ENCODE measurements around the gene IL36B.

Gene IL36B

GRCh38 chr2:113075030-113075429, 22.4 kb upstream of the IL36B start:
- no peak for DNase-seq

- no peak for DNase-seq
These were observed 20.7 kb upstream of the IL36B start for GRCh38 chr2:113073325-113073834.

DNA sequence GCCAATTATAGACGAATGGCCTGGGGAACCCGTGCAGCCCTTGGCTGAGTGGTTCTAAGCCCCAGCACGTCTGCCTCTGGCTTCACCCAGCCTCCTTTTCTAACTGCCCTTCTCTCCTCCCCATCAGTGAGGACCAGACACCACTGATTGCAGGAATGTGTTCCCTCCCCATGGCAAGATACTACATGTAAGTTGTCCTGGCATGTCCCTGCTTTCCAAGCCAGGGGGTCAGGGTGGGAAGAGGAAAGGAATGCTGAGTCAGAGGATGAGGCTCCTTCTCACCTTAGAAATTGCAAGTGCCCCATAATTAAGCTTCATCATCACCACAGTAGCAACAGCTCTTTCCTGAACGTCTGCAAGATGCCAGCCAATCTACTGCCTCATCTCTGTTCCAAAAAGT, 19.9 kb upstream of the IL36B start:
- no peak for DNase-seq

DNA sequence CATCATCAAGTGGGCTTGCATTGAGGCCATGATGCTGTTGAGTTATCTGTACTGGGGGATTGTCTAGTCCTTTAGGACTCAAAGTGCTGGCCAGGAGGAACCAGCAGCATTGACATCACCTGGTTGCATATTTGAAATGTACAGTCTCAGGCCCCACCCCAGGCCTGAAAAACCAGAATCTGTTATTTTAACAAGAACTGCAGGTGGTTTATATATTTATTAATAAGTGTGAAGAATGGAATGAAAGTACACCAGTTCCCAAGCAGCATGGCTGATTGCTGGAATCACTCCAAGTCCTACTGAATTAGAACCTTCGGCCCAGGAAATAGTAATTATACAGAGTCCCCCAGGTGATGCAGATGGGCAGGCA, 17.9 kb upstream of the IL36B start:
- DNase-seq = no peak

DNA sequence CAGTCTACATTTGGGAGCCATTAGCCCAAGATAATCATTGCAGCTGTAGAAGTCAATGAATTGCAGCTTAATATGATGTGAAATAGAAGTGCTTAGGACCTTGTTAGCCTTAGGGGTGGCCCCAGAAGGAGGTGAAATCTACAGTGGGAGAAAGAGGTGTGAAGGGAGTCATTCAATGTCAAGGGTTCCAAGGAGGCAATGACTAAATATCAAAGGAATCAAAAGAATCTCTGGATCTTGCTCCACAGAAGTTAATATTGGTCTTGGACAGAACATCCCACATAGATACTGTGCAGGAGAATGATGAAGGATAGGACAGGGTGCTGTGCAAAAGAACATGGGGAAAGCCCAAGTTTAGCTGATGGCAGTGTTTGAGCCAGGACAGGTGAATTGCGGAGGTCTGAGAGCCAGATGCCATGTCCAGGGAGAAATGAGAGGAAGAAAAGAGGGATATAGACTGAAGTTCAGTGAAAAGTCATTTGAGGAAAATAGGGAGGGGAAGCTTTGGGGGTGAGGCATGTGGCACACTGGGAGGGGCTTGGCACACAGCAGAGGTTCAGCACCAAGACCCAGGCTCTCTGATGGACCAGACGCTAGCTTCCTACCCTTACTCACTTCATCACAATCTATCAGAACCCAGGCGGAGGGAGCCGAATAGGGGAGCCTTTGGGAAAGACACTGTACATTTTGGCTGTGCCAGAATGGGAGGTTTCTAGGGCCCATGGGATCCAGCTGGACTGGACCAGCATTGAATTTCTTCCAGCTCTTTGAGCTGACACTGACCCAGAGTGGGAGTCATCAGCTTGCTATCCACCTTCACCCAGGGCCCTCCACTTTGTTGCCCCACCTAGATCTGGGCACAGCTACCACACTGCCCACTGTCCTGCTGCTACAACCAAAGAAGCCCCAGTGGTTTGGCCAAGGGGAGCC, 17.3 kb upstream of the IL36B start:
- DNase-seq = no peak

DNA sequence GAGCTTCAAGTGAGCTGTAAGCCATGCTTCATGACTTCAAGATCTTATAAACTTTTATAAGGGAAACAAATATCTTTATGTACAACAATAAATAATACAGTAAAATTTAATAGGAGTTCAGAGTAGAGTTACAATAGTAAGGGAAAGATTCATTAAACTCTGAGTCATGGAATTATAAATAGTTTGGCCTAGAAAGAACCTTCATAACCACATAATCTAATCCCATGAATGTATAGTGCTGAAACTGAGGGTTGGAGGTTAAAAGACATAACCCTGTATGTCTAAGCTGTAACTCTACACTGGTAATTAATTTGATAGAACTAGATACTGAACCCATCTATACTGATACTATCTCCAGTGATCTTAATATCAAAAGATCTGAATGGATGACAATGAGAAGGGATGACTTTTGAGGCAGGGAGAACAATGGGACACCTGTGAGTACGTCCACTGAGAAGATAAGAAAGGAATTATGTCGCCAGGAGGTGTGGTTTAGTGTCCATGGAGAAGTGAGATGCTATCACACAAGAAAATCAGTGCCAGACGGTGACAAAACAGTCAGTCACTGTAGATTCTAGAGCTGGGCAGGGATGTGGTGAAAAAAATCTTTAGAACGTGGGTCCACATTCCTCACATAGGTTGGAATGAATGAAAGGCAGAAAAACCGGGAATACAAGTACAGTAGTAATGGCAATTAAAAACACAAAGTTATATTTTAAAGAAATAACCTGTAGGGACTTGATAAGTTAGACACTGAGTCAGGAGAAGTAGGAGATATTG, 16.2 kb upstream of the IL36B start:
- DNase-seq = no peak

- DNase-seq = no peak
These were observed 15.6 kb upstream of the IL36B start for GRCh38 chr2:113068249-113068648.

DNA sequence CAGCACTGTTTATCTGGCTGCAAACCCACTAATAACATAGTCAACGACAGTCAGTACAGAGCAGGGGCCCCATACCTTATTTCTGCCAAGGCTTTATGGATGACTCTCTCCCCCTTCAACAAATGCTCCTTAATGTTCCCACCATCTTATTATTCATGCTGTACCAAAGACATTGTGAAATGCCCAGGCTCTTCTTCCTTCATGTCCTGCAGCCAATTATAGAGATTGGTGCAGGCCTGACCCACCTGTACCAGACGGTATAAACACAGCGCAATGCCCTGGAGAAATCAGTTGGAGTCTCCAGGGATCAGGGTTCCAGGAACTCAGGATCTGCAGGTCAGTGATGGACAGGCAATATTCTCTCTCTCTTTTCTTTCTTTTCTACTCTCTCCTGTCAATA, 15.0 kb upstream of the IL36B start, which contains the start of gene IL1F10:
IL1F10 (plus strand) TSS at position 290 of the 400 bp plus-strand sequence. CDS start 4,769 bp downstream, outside the sequence.
- DNase-seq = no peak

DNA sequence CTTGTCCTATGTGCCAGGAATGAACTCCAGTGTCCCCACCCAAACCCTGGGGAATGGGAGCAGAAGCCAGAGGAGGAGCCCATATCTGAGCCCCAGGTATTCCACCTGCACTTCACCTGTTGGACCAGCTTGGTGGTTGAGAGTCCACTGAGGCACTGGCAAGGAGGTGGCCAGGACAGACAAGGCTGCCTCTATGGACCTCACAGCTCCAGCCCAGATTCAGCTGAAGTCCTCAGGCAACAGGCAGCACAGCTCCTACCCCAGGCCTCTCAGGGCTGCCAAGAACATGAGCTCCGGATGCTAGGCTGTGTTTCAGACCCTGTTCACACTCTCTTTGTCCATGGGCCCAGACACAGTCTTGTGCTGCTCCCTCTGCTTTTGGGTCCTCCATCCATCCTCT, 12.2 kb upstream of the IL36B start:
- no peak for DNase-seq

GRCh38 chr2:113064281-113064680, 11.6 kb upstream of the IL36B start:
- DNase-seq = no peak

DNA sequence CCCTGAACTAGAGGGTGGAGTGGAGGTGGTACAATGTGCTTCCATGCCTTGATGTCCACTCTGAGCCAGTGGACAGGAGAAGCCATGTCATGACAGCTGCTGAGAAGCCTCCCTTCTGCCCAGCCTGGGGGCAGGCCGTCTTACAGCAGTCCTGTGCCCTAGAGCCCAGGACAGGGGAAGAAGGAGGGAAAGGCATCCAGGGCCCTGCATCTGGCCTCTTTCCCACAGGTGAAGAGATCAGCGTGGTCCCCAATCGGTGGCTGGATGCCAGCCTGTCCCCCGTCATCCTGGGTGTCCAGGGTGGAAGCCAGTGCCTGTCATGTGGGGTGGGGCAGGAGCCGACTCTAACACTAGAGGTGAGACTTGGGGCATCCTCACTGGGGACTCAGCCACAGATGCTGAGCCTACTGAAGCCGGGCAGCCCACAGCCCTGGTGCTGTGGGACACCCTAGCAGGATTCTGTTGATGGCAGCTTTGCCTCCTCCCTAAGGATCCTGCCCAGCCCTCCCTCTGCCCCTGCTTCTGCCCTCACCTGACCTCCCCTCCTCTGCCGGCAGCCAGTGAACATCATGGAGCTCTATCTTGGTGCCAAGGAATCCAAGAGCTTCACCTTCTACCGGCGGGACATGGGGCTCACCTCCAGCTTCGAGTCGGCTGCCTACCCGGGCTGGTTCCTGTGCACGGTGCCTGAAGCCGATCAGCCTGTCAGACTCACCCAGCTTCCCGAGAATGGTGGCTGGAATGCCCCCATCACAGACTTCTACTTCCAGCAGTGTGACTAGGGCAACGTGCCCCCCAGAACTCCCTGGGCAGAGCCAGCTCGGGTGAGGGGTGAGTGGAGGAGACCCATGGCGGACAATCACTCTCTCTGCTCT, 9.5 kb upstream of the IL36B start:
- DNase-seq = no peak

DNA sequence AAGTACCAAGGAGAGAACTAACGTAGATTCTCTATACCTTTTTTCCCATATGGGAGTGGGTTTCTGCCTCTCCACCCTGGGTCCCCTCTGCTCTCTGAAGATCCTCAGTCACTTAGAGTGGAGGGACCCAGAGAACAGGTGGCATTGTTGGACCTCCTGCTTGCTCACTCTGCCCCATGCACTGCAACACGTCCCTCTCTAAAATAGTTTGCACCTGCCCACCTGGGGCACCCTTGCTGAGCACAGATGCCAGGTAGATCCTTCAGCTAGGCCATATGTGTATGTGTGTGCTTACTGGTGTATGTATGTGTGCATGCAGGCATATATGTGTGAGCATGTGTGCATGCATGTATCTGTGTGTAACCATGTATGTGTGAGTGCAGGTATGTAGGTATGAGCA, 8.6 kb upstream of the IL36B start:
- no peak for DNase-seq

GRCh38 chr2:113060796-113061195, 8.1 kb upstream of the IL36B start:
- DNase-seq = no peak

DNA sequence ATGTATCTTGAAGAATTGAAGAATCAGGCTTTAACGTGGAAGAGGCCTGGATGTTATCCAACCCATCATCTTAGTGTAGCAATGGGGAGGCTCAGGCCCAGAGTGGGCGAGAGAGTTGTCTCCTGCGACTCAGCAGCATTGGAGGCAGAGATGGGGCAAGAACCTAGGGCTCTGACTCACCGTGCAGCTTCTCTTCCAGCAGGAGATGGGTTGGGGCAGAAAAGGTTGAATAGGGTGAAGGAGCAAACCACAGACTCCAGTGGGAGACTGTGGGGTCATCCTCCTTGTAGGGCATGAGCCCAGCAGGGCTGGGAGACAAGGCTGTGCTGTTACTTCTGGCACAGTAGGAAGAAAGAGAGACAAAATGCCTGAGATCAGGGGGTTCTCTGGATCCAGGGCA, 7.7 kb upstream of the IL36B start:
- DNase-seq = no peak

DNA sequence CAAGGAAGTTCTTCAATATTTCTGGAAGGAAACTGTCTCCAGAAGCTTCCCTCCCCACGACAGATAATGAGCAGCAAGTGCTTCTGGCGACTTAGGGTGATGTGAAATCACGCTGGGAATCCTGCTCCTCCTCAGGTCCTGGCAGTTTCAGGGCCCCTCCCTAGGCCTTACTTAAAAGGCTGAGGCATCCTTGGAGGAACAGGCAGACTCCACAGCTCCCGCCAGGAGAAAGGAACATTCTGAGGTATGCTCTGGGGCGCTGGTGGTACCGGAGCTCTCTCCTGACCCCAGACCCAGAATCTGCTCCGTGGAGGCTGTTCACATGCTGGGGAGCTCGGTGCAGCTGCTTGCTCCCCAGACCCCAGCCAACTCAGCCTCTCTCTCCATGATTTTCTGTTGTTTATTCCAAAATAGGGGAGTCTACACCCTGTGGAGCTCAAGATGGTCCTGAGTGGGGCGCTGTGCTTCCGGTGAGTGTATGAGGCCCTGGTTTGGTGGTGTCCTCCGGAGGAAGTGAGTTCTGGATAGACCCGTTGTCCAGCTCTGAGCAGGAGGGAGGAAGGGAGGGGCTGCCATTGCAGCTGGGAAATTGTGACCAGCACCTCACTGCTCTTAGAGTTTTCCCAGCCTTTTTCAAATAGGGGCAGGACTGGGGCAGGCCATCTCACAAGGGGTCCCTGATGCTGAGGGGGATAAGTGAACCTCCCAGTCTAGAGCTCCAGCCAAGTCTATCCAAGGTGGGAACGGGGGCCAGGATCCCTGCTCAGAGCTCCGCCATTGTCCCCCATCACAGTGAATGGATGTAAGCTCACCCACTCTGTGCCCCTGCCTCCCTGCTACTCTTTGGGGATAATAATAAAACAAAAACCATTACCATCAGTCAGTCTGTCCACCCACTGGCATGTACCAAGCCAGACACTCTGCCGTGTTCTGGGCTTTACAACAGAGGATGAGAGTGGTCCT, 6.6 kb upstream of the IL36B start, which contains the start of gene IL36RN:
IL36RN (plus strand) TSS at position 201 of the 963 bp plus-strand sequence; CDS start at position 442, 241 bp downstream.
- DNase-seq = no peak

DNA sequence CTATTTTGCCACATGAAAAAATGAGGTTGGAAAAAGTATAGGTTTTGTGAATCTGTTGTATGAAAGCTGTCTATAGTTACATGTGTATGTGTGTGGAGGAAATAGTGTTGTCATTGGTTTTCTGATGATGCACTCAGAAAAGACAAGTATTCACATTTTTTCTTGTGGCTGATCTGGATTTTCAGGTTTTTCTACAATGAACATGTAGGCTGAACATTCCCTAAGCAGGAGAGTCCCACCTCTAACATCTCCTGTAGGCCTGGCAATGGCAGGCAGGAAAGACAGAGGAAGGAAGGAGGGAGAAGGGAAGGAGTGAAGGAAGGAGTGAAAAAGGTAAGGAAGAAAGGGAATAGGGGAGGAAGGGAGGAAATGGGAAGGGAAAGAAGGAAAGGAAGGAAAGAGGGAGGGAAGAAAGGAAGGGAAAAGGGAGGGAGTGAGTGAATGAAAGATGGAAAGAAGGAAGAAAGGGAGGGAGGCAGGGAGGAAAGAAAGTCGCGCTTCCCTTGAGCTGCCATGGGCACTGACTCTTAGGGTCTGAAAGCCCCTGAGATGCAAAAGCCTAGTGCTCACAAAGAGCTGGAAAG, 5.8 kb upstream of the IL36B start:
- DNase-seq = no peak

- no peak for DNase-seq
These were observed 4.5 kb upstream of the IL36B start for GRCh38 chr2:113057117-113057516.

DNA sequence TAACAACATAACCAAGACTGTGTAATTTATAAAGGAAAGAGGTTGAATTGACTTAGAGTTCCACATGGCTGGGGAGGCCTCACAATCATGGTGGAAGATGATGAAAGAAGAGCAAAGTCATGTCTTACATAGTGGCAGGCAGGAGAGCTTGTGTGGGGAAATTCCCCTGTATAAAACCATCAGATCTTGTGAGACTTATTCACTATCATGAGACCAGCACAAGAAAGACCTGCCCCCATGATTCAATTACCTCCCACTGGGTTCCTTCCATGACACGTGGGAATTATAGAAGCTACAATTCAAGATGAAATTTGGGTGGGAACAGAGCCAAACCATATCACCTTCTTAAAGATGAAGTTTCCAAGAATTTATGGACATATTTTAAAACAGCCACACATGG, 3.9 kb upstream of the IL36B start:
- no peak for DNase-seq

DNA sequence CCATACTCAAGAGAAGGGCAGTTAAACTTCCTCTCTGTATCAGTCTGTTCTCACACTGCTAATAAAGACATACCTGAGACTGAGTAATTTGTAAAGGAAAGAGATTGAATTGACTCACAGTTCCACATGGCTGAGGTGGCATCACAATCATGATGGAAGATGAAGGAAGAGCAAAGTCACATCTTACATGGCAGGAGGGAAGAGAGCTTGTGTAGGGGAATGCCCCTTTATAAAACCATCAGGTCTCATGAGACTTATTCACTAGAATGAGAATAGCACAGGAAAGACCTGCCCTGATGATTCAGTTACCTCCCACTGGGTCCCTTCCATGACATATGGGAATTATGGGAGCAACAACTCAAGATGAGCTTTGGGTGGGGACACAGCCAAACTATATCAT, 1.4 kb upstream of the IL36B start:
- DNase-seq = no peak

GRCh38 chr2:113053666-113054065, 999 bp upstream of the IL36B start:
- DNase-seq = no peak
